DMS153 treated with DMSO at 0.1 percent for 48 hours (cell line): ENCODE data around the gene RGS10.
"Not testable (repeated sequence)": the region's sequence is repeated elsewhere in the genome, so short reads cannot be mapped to it uniquely, and the experiment has no call there.

Source experiments
- DNase-seq: peaks from one replicate; lab custom pipeline; 2025; ENCODE audit not compliant: unreplicated experiment; lab: John Stamatoyannopoulos, UW

RGS10 gene

DNA sequence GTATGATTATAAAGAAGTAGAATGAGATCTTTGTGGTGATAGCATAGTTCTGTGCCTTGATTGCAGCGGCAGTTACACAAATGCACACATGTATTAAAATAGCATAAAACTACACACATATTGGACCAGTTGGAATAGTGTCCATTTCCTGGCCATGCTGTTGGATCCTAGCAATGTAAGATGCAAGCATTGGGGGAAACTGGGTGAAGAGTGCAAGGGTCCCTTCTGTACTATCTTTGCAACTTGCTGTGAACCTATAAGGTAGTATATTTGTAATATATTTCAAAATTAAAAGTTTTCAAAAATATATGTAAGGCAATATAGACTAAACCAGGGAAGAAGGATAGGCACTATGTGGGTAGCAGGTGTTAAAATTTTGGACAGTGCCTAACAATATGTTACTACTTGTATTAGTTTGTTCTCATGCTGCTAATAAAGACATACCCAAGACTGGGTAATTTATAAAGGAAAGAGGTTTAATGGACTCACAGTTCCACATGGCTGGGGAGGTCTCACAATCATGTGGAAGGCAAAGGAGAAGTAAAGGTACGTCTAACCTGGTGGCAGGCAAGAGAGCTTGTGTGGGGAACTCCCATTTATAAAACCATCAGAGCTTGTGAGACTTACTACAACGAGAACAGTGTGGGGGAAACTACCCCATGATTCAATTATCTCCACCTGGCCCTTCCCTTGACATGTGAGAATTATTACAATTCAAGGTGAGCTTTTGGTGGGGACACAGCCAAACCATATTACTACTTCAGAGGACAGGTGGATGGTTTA, 71.4 kb downstream of the RGS10 start:
- DNase-seq: no peak

- DNase-seq: no peak
Observed at GRCh38 chr10:119469846-119470245, 72.7 kb downstream of the RGS10 start.

GRCh38 chr10:119469325-119469707, 73.2 kb downstream of the RGS10 start:
- no peak for DNase-seq

- no peak for DNase-seq
Observed at GRCh38 chr10:119468542-119469324, 73.8 kb downstream of the RGS10 start.

GRCh38 chr10:119466655-119467054, 75.9 kb downstream of the RGS10 start:
- DNase-seq: no peak

GRCh38 chr10:119466076-119466475, 76.4 kb downstream of the RGS10 start:
- DNase-seq: no peak

DNA sequence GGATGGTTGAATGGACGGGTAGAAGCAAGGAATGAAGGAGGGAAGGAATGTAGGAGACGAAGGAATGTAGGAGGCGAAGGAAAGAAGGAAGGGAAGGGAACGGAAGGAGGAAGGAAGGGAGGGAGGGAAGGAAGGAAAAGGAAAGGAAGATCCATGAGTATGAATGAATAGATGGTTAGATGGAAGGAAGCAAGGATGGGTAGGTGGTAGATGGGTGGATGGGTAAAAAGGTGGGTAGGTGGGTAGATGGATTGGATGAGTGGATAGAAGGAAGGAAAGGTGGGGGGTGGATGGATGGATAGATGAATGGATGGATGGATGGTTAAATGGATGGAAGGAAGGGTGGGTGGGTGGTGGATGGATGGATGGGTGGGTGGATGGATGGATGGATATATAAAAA, 77.4 kb downstream of the RGS10 start:
- DNase-seq: no peak

- not testable (repeated sequence) for DNase-seq
Observed at GRCh38 chr10:119463195-119463594, 79.3 kb downstream of the RGS10 start.

DNA sequence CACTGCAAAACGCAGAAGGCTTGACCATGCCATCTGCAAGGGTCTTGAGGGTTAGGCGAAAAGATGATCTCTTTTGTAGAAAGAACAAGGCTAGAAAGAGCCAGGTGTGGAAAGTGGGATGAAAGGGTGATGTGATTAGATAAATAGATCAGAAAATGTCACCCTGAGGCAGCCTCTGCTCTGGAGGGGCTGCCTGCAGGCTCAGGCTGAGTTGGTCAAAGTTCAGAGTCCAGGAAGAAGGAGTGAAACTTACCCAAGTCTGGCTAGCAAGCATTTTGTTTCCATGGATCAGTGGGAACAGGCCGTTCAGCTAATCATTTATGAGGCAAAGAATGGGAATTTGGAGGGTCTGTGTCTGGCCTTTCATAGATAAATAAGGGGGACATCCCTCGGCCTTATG, 79.7 kb downstream of the RGS10 start:
- no peak for DNase-seq

GRCh38 chr10:119461923-119462322, 80.6 kb downstream of the RGS10 start:
- DNase-seq: no peak

GRCh38 chr10:119461380-119461779, 81.1 kb downstream of the RGS10 start:
- no peak for DNase-seq

GRCh38 chr10:119460369-119461195, 81.9 kb downstream of the RGS10 start:
- DNase-seq: no peak

- no peak for DNase-seq
Observed at GRCh38 chr10:119459681-119460340, 82.7 kb downstream of the RGS10 start.

- no peak for DNase-seq
Observed at GRCh38 chr10:119457966-119458766, 84.4 kb downstream of the RGS10 start.

GRCh38 chr10:119456435-119456810, 86.1 kb downstream of the RGS10 start:
- DNase-seq: no peak

DNA sequence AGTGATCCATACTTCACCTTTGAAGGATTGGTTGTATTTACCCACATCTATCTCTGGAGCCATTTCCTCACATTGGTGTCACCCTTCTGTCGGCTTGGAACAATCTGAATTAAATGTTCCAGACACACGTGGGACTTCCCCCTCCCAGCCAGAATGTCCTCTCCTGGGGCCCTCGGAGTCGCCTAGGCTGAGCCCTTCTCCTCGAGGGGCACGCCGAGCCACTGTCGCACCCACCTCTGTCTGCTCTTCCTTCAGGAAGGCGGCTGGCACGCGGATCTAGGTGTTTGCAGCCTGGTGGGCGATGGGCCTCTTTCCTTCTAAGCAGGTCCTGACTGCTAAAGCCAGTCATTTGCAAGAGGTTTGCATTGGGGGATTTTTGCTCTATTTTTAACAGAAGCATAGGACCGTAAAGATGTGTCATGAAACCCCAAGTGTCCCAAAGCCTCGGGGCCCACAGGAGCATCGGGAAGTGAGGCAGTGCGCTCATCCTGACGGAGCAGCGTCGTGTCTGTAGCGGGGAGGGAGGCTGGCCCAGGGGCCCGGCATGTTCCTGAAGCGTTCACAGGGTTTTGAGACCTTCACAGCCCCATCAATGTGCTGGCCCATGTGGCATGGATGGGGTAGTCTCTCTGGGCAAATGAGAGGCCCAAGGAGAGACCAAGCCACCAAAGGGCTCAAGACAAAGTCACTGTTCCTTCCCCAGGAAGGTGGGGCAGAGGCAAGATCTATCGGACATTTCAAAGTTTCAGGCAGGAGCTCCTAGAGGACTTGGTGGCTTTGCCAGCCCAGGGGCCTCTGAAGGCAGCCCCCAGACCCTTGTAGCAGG, 86.7 kb downstream of the RGS10 start:
- DNase-seq: no peak

DNA sequence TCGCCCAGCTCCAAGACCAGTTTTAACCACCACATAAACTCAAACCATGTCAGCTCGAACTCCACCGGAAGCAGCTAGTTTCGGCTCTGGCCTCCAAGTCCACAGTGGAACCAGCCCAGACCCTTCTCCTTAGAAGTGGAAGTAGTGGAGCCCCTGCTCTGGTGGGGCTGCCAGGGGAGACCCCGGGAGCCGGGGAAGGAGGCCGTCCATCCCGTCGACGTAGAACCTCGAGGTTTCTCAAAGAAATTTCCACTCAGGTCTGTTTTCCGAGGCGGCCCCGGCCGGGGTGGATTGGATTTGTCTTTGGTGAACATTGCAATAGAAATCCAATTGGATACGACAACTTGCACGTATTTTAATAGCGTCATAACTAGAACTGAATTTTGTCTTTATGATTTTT, 87.5 kb downstream of the RGS10 start:
- DNase-seq: no peak

- no peak for DNase-seq
Observed at GRCh38 chr10:119454316-119454715, 88.2 kb downstream of the RGS10 start.

- DNase-seq: no peak
Observed at GRCh38 chr10:119453313-119453712, 89.2 kb downstream of the RGS10 start.
